Neural cell (in vitro differentiated cells): ENCODE measurements around the gene LSM4. TPM values are rescaled to one million over a fixed set of nuclear protein-coding genes. Genes with fewer than 3 reads are reported as not detected.
A peak's percentile ranks its signal among the peaks of the same experiment; 100 is the strongest.

Experiments
- H2AFZ ChIP-seq: fragments of 200-600, 300-800 bp; sonication (generic), shearing (Covaris generic); 2 replicates; pipeline ENCODE4 v1.6.0; 2014; ENCODE audit warnings: low read depth, mild to moderate bottlenecking, antibody characterized with exemption, low read length, moderate library complexity
- H3F3A ChIP-seq: fragments of 200-600 bp; shearing (Covaris generic); 2 replicates; pipeline ENCODE4 v1.6.1; 2016; ENCODE audit warnings: mild to moderate bottlenecking, moderate library complexity, mixed read lengths, antibody characterized with exemption, low read length; ENCODE audit not compliant: insufficient read depth, poor library complexity, severe bottlenecking
- H3K27ac ChIP-seq: fragments of 200-600, 300-800 bp; sonication (generic), shearing (Covaris generic); 2 replicates; pipeline ENCODE4 v1.5.1; 2014; ENCODE audit warnings: mild to moderate bottlenecking, low read length, moderate library complexity
- H3K27me3 ChIP-seq: fragments of 300-800, 200-600 bp; sonication (generic), shearing (Covaris generic); 2 replicates; pipeline ENCODE4 v1.6.0; 2014; ENCODE audit warnings: mild to moderate bottlenecking, low read depth, low read length, moderate library complexity; ENCODE audit not compliant: insufficient read depth
- H3K36me3 ChIP-seq: fragments of 300-800, 200-600 bp; sonication (generic), shearing (Covaris generic); 2 replicates; pipeline ENCODE4 v1.5.1; 2014; ENCODE audit warnings: mild to moderate bottlenecking, antibody characterized with exemption, low read length, moderate library complexity; ENCODE audit not compliant: insufficient read depth
- H3K4me2 ChIP-seq: fragments of 300-800, 200-600 bp; sonication (generic), shearing (Covaris generic); 2 replicates; pipeline ENCODE4 v1.6.0; 2014; ENCODE audit warnings: mild to moderate bottlenecking, low read length
- H3K4me3 ChIP-seq: fragments of 300-800, 200-600 bp; sonication (generic), shearing (Covaris generic); 2 replicates; pipeline ENCODE4 v1.5.1; 2014; ENCODE audit warnings: mild to moderate bottlenecking, low read length, moderate library complexity
- H3K79me2 ChIP-seq: fragments of 200-600 bp; shearing (Covaris generic); replicated peaks from 2 replicates; pipeline ENCODE4 v1.6.0; 2014; ENCODE audit warnings: mild to moderate bottlenecking, low read length, moderate library complexity; ENCODE audit not compliant: insufficient read depth
- H3K9ac ChIP-seq: fragments of 300-800, 200-600 bp; sonication (generic), shearing (Covaris generic); 2 replicates; pipeline ENCODE4 v1.6.1; 2016; ENCODE audit warnings: mild to moderate bottlenecking, low read length, mixed read lengths
- H3K9me2 ChIP-seq: fragments of 200-600 bp; shearing (Covaris generic); 2 replicates; pipeline ENCODE4 v1.6.1; 2016; ENCODE audit warnings: mild to moderate bottlenecking, low read length, mixed read lengths; ENCODE audit not compliant: insufficient read depth
- H3K9me3 ChIP-seq: fragments of 200-600, 300-800 bp; sonication (generic), shearing (Covaris generic); 2 replicates; pipeline ENCODE4 v1.6.1; 2016; ENCODE audit warnings: mild to moderate bottlenecking, mixed run types, low read length, moderate library complexity, mixed read lengths
- H4K20me1 ChIP-seq: fragments of 200-600 bp; shearing (Covaris generic); 2 replicates; pipeline ENCODE4 v1.6.1; 2016; ENCODE audit warnings: mild to moderate bottlenecking, mixed run types; ENCODE audit not compliant: insufficient read depth
- EP300 ChIP-seq: fragments of 450-650 bp; conservative IDR thresholded peaks from 2 replicates; pipeline ENCODE4 v1.6.1; 2014; ENCODE audit warnings: antibody characterized with exemption, mild to moderate bottlenecking, moderate library complexity; ENCODE audit not compliant: poor library complexity, severe bottlenecking
- EZH2 ChIP-seq: fragments of 200-600, 300-800 bp; shearing (Covaris generic), sonication (generic); IDR thresholded peaks from 2 replicates; pipeline ENCODE4 v1.6.1; 2014; ENCODE audit warnings: antibody characterized with exemption, low read length, borderline replicate concordance, mild to moderate bottlenecking; ENCODE audit not compliant: insufficient read depth, poor library complexity, severe bottlenecking
- MXI1 ChIP-seq: fragments of 450-650 bp; conservative IDR thresholded peaks from 2 replicates; pipeline ENCODE4 v1.6.1; 2014; ENCODE audit warnings: antibody characterized with exemption, mild to moderate bottlenecking; ENCODE audit not compliant: poor library complexity, severe bottlenecking
- POLR2AphosphoS5 ChIP-seq: IDR thresholded peaks from 2 replicates; pipeline ENCODE4 v1.6.1; 2012
- RAD21 ChIP-seq: fragments of 450-650 bp; conservative IDR thresholded peaks from 2 replicates; pipeline ENCODE4 v1.6.1; 2014; ENCODE audit warnings: antibody characterized with exemption, mild to moderate bottlenecking, moderate library complexity
- SMC3 ChIP-seq: fragments of 450-650 bp; conservative IDR thresholded peaks from 2 replicates; pipeline ENCODE4 v1.6.1; 2014; ENCODE audit warnings: antibody characterized with exemption, mild to moderate bottlenecking, moderate library complexity; ENCODE audit not compliant: poor library complexity
- TAF1 ChIP-seq: IDR thresholded peaks from 2 replicates; pipeline ENCODE4 v1.6.1; 2012; ENCODE audit warnings: low read depth
- polyA plus RNA-seq: library from polyadenylated mRNA; depleted of rRNA; stranded (reverse); fragments of >200 nt; gene quantifications from 2 replicates; pipeline ENCODE4 v1.2.3, GENCODE V29; 2014
- TF ChIP-seq, protein P1 (sequence below): fragments of 450-650 bp; IDR thresholded peaks from 2 replicates; pipeline ENCODE4 v1.5.1; 2014; ENCODE audit warnings: antibody characterized with exemption, mild to moderate bottlenecking, moderate library complexity; ENCODE audit not compliant: poor library complexity, severe bottlenecking
- TF ChIP-seq, protein P2 (sequence below): IDR thresholded peaks from 2 replicates; pipeline ENCODE4 v1.6.1; 2012; ENCODE audit warnings: borderline replicate concordance

The LSM4 gene
- polyA plus RNA-seq, 1 donor from 2014 or later: 382 TPM

DNA sequence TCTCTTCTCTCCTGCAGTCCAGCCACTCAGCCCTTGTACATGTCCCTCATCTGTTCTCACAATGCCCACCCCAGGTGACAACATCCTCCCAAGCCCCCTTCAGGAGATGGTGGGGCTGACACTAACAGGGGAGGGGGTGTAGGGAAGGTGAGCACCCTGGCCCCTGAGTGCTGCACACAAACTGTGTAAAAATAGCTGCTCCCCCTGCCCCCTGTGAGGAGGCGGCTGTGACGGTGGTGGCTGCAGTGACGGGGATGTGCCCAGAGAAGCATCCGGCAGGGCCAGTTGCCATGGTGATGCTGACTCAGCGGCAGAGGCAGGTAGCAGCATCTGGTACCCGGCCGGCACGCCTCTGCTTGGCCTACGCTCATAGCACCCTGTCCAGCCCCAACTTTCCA lies 28.4 kb downstream of the LSM4 start:
- H3K27me3 ChIP-seq: no peaks in the 10 kb centered on the region
- peak overlapping the region; percentile 47 for H3K9ac ChIP-seq
- peak overlapping the region; percentile 27 for H3K4me3 ChIP-seq
- H3K27ac ChIP-seq: peak overlapping the region; percentile 54
- H3K4me2 ChIP-seq: no peak overlapping the region
- no peak overlapping the region for H2AFZ ChIP-seq
- no peaks in the 10 kb centered on the region for H3K79me2 ChIP-seq
- no peaks in the 10 kb centered on the region for H3K9me2 ChIP-seq
- no peaks in the 10 kb centered on the region for H3K36me3 ChIP-seq
- no peaks in the 10 kb centered on the region for H3F3A ChIP-seq
- H4K20me1 ChIP-seq: no peaks in the 10 kb centered on the region
- TF ChIP-seq POLR2AphosphoS5 (peak; percentile 35), EP300 (peak; percentile 27), TAF1 (no peak)
- TF ChIP-seq, protein P1, sequence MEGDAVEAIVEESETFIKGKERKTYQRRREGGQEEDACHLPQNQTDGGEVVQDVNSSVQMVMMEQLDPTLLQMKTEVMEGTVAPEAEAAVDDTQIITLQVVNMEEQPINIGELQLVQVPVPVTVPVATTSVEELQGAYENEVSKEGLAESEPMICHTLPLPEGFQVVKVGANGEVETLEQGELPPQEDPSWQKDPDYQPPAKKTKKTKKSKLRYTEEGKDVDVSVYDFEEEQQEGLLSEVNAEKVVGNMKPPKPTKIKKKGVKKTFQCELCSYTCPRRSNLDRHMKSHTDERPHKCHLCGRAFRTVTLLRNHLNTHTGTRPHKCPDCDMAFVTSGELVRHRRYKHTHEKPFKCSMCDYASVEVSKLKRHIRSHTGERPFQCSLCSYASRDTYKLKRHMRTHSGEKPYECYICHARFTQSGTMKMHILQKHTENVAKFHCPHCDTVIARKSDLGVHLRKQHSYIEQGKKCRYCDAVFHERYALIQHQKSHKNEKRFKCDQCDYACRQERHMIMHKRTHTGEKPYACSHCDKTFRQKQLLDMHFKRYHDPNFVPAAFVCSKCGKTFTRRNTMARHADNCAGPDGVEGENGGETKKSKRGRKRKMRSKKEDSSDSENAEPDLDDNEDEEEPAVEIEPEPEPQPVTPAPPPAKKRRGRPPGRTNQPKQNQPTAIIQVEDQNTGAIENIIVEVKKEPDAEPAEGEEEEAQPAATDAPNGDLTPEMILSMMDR: peak; percentile 9
- no peaks in the 10 kb centered on the region for H3K9me3 ChIP-seq

DNA sequence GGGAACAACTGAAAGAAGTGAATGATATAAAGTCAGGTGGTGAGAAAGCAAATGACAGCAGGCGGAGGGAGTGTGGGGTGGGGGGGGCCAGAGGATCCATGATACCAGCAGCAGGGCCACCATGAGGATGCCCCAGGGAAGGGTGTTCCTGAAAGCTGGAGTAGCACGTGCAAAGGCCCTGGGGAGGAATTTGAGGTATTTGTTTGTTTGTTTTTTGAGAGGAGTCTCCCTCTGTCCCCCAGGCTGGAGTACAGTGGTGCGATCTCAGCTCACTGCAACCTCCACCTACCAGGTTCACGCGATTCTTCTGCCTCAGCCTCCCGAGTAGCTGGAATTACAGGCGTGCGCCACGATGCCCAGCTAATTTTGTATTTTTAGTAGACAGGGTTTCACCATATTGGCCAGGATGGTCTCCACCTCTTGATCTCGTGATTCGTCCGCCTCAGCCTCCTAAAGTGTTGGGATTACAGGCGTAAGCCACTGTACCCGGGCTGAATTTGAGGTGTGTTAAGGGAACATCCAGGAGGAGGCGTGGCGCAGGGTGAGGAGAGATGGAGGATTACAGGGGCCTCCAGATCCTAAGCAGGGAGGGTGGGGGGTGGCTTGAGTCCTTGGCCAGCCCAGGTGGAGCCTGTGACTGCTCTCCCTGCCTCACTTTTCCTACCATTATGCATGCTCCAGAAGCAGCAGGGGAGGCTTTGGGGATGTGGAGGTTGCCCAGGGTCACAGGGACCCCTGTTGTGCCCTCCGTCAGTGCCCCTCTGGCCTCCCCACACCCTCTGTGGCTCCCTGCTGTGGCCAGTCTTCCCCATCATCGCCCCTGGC lies 29.0 kb downstream of the LSM4 start:
- peak overlapping the region; percentile 54 for H3K27ac ChIP-seq

More for the DNA sequence above, 29.0 kb downstream of the LSM4 start:
- H4K20me1 ChIP-seq: no peaks in the 10 kb centered on the region
- no peak overlapping the region for H3K4me2 ChIP-seq
- no peaks in the 10 kb centered on the region for H3K9me2 ChIP-seq
- no peak overlapping the region for H2AFZ ChIP-seq
- H3K4me3 ChIP-seq: peak overlapping the region; percentile 27
- H3K79me2 ChIP-seq: no peaks in the 10 kb centered on the region
- H3K9me3 ChIP-seq: no peaks in the 10 kb centered on the region
- no peaks in the 10 kb centered on the region for H3K27me3 ChIP-seq
- peak overlapping the region; percentile 47 for H3K9ac ChIP-seq
- H3F3A ChIP-seq: no peaks in the 10 kb centered on the region
- TF ChIP-seq MXI1 (no peak), TAF1 (no peak), RAD21 (no peak), SMC3 (no peak), EP300 (no peak), POLR2AphosphoS5 (no peak), EZH2 (no peak)
- TF ChIP-seq, protein P1: no peak
- TF ChIP-seq, protein P2, sequence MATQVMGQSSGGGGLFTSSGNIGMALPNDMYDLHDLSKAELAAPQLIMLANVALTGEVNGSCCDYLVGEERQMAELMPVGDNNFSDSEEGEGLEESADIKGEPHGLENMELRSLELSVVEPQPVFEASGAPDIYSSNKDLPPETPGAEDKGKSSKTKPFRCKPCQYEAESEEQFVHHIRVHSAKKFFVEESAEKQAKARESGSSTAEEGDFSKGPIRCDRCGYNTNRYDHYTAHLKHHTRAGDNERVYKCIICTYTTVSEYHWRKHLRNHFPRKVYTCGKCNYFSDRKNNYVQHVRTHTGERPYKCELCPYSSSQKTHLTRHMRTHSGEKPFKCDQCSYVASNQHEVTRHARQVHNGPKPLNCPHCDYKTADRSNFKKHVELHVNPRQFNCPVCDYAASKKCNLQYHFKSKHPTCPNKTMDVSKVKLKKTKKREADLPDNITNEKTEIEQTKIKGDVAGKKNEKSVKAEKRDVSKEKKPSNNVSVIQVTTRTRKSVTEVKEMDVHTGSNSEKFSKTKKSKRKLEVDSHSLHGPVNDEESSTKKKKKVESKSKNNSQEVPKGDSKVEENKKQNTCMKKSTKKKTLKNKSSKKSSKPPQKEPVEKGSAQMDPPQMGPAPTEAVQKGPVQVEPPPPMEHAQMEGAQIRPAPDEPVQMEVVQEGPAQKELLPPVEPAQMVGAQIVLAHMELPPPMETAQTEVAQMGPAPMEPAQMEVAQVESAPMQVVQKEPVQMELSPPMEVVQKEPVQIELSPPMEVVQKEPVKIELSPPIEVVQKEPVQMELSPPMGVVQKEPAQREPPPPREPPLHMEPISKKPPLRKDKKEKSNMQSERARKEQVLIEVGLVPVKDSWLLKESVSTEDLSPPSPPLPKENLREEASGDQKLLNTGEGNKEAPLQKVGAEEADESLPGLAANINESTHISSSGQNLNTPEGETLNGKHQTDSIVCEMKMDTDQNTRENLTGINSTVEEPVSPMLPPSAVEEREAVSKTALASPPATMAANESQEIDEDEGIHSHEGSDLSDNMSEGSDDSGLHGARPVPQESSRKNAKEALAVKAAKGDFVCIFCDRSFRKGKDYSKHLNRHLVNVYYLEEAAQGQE: no peak
- no peaks in the 10 kb centered on the region for H3K36me3 ChIP-seq
